ENCODE results near the gene TCERG1L. TPM values are rescaled to one million over a fixed set of nuclear protein-coding genes. Genes with fewer than 3 reads are reported as not detected.

Gene TCERG1L
- total RNA-seq, 1 donor from 2014 or later, result 3.5 TPM

- H3K27ac ChIP-seq (ENCODE audit: low read depth, low read length), result no peak overlapping the region
- H3K9me3 Mint-ChIP-seq (ENCODE audit: unreplicated experiment), result no peaks in the 10 kb centered on the region
- H4K20me1 ChIP-seq (ENCODE audit: insufficient read depth, low read length), result no peaks in the 10 kb centered on the region
- H3K4me1 ChIP-seq (ENCODE audit: insufficient read depth, low read length), result no peaks in the 10 kb centered on the region
- H3K36me3 ChIP-seq (ENCODE audit: insufficient read depth, low read length), result no peaks in the 10 kb centered on the region
- H3K4me2 ChIP-seq (ENCODE audit: low read length), result no peak overlapping the region
- H3K36me3 Mint-ChIP-seq (ENCODE audit: low read depth, unreplicated experiment), result no peaks in the 10 kb centered on the region
- H3K79me2 ChIP-seq (ENCODE audit: insufficient read depth, low read length), result no peaks in the 10 kb centered on the region
- TF ChIP-seq CTCF (IDR thresholded peaks at IDR 0.05; ENCODE audit: insufficient read depth, low read depth, low read length) (no peak), EZH2 (IDR thresholded peaks at IDR 0.05; ENCODE audit: insufficient read depth, low read length) (no peak)
- FAIRE-seq (no peak), DNase-seq (ENCODE audit: low read depth) (no peak)
- H2AFZ ChIP-seq (ENCODE audit: low read depth, low read length), result no peak overlapping the region
- no peak overlapping the region for H3K4me3 Mint-ChIP-seq (ENCODE audit: unreplicated experiment)
- no peaks in the 10 kb centered on the region for H3K27me3 ChIP-seq (ENCODE audit: insufficient read depth, low read length)
- H3K27ac Mint-ChIP-seq (ENCODE audit: unreplicated experiment), result no peak overlapping the region
- H3K9ac ChIP-seq (ENCODE audit: low read length), result no peak overlapping the region
- no peaks in the 10 kb centered on the region for H3K27me3 Mint-ChIP-seq (ENCODE audit: low read depth, unreplicated experiment)
- H3K4me1 Mint-ChIP-seq (ENCODE audit: low read depth, unreplicated experiment), result no peaks in the 10 kb centered on the region
- H3K4me3 ChIP-seq (ENCODE audit: insufficient read depth, low read depth, low read length), result no peak overlapping the region
- no peaks in the 10 kb centered on the region for H3K9me3 ChIP-seq (ENCODE audit: insufficient read depth, low read depth, low read length)
Measured at GRCh38 chr10:131288648-131289047, 22.9 kb downstream of the TCERG1L start.

DNA sequence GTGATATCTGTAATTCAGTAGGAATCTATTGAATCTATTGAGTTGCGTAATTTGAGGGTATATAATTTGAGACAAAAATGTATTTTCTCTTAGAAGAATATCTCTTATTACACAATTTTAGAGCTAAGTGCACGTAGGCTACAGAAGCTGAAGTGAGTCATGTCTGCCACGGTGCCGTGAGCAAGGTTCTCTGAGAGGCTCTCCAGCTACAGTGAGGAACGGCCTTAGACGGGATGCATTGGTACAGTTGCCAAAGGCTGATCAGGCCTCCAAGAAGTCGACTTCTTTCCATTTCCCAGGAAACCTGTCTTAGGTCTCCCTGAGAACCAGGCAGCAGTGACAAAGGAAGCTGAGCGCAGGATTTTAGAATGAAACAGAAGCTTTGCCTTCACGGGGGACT is 28.6 kb downstream of the TCERG1L start:
- Histone ChIP-seq H3K4me1 (ENCODE audit: insufficient read depth, low read length) (no peaks in the 10 kb centered on the region), H3K36me3 (ENCODE audit: insufficient read depth, low read length) (no peaks in the 10 kb centered on the region), H3K79me2 (ENCODE audit: insufficient read depth, low read length) (no peaks in the 10 kb centered on the region), H3K9ac (ENCODE audit: low read length) (no peak overlapping the region), H4K20me1 (ENCODE audit: insufficient read depth, low read length) (no peaks in the 10 kb centered on the region), H3K27me3 (ENCODE audit: insufficient read depth, low read length) (no peaks in the 10 kb centered on the region), H2AFZ (ENCODE audit: low read depth, low read length) (no peak overlapping the region), H3K4me3 (ENCODE audit: insufficient read depth, low read depth, low read length) (no peak overlapping the region), H3K27ac (ENCODE audit: low read depth, low read length) (no peak overlapping the region), H3K9me3 (ENCODE audit: insufficient read depth, low read depth, low read length) (peaks cover 9% of the 10 kb centered on the region), H3K4me2 (ENCODE audit: low read length) (no peak overlapping the region)
- H3K36me3 Mint-ChIP-seq (ENCODE audit: low read depth, unreplicated experiment), result no peaks in the 10 kb centered on the region
- no peak for TF ChIP-seq EZH2 (IDR thresholded peaks at IDR 0.05; ENCODE audit: insufficient read depth, low read length)
- no peak for TF ChIP-seq CTCF (IDR thresholded peaks at IDR 0.05; ENCODE audit: insufficient read depth, low read depth, low read length)
- no peaks in the 10 kb centered on the region for H3K27me3 Mint-ChIP-seq (ENCODE audit: low read depth, unreplicated experiment)
- no peaks in the 10 kb centered on the region for H3K9me3 Mint-ChIP-seq (ENCODE audit: unreplicated experiment)
- H3K27ac Mint-ChIP-seq (ENCODE audit: unreplicated experiment), result no peak overlapping the region
- no peaks in the 10 kb centered on the region for H3K4me1 Mint-ChIP-seq (ENCODE audit: low read depth, unreplicated experiment)
- FAIRE-seq (no peak), DNase-seq (ENCODE audit: low read depth) (no peak)
- H3K4me3 Mint-ChIP-seq (ENCODE audit: unreplicated experiment), result no peak overlapping the region

GRCh38 chr10:131280101-131280500 is 31.4 kb downstream of the TCERG1L start:
- H3K27me3 Mint-ChIP-seq (ENCODE audit: low read depth, unreplicated experiment), result no peaks in the 10 kb centered on the region
- Histone ChIP-seq H4K20me1 (ENCODE audit: insufficient read depth, low read length) (no peaks in the 10 kb centered on the region), H3K4me3 (ENCODE audit: insufficient read depth, low read depth, low read length) (no peak overlapping the region), H3K79me2 (ENCODE audit: insufficient read depth, low read length) (no peaks in the 10 kb centered on the region), H3K4me1 (ENCODE audit: insufficient read depth, low read length) (no peaks in the 10 kb centered on the region), H3K4me2 (ENCODE audit: low read length) (no peak overlapping the region), H3K27me3 (ENCODE audit: insufficient read depth, low read length) (no peaks in the 10 kb centered on the region), H3K9me3 (ENCODE audit: insufficient read depth, low read depth, low read length) (peaks cover 12% of the 10 kb centered on the region), H3K9ac (ENCODE audit: low read length) (no peak overlapping the region), H3K27ac (ENCODE audit: low read depth, low read length) (no peak overlapping the region), H3K36me3 (ENCODE audit: insufficient read depth, low read length) (no peaks in the 10 kb centered on the region), H2AFZ (ENCODE audit: low read depth, low read length) (no peak overlapping the region)
- no peak overlapping the region for H3K4me3 Mint-ChIP-seq (ENCODE audit: unreplicated experiment)
- DNase-seq (ENCODE audit: low read depth) (no peak), FAIRE-seq (no peak)
- H3K36me3 Mint-ChIP-seq (ENCODE audit: low read depth, unreplicated experiment), result no peaks in the 10 kb centered on the region
- no peaks in the 10 kb centered on the region for H3K9me3 Mint-ChIP-seq (ENCODE audit: unreplicated experiment)
- H3K4me1 Mint-ChIP-seq (ENCODE audit: low read depth, unreplicated experiment), result no peaks in the 10 kb centered on the region
- TF ChIP-seq EZH2 (IDR thresholded peaks at IDR 0.05; ENCODE audit: insufficient read depth, low read length), result no peak
- no peak overlapping the region for H3K27ac Mint-ChIP-seq (ENCODE audit: unreplicated experiment)
